ENCODE results near the gene PARG.
"Not testable (repeated sequence)": the region's sequence is repeated elsewhere in the genome, so short reads cannot be mapped to it uniquely, and the experiment has no call there.

PARG gene

GRCh38 chr10:49778197-49778596 is 163.6 kb downstream of the PARG start:
- ChIA-PET CTCF (no interaction called here), POLR2A (no interaction called here)
- TF ChIP-seq CTCF (IDR thresholded peaks at IDR 0.05; ENCODE audit: control extremely low read depth, extremely low read depth, low read depth, missing control alignments): no peak
- DNase-seq (ENCODE audit: extremely low spot score): no peak

GRCh38 chr10:49776851-49777250 is 165.0 kb downstream of the PARG start:
- TF ChIP-seq CTCF (IDR thresholded peaks at IDR 0.05; ENCODE audit: control extremely low read depth, extremely low read depth, low read depth, missing control alignments): no peak
- ChIA-PET CTCF (interaction anchor here (0.8 kb wide), 1 partner anchor 10 kb away, joined by 4 read pairs; no protein-coding TSS in a partner anchor), POLR2A (no interaction called here)
- DNase-seq (ENCODE audit: extremely low spot score): no peak

GRCh38 chr10:49775014-49775413 is 166.8 kb downstream of the PARG start:
- DNase-seq (ENCODE audit: extremely low spot score): no peak
- POLR2A ChIA-PET: no interaction called here
- CTCF ChIA-PET: interaction anchor here (1.0 kb wide), 1 partner anchor 12 kb away, joined by 3 read pairs; no protein-coding TSS in a partner anchor
- no peak for TF ChIP-seq CTCF (IDR thresholded peaks at IDR 0.05; ENCODE audit: control extremely low read depth, extremely low read depth, low read depth, missing control alignments)

GRCh38 chr10:49772944-49773343 is 168.9 kb downstream of the PARG start:
- POLR2A ChIA-PET; DNase-seq (ENCODE audit: extremely low spot score): not testable (repeated sequence)
- CTCF ChIA-PET: interaction anchor here (2.0 kb wide), 1 partner anchor 9 kb away, joined by 5 read pairs; no protein-coding TSS in a partner anchor

GRCh38 chr10:49771046-49771445 is 170.8 kb downstream of the PARG start:
- POLR2A ChIA-PET; DNase-seq (ENCODE audit: extremely low spot score): not testable (repeated sequence)
- CTCF ChIA-PET: interaction anchor here (2.0 kb wide), 1 partner anchor 11 kb away, joined by 5 read pairs; no protein-coding TSS in a partner anchor

GRCh38 chr10:49769692-49770091 is 172.1 kb downstream of the PARG start:
- no peak for TF ChIP-seq CTCF (IDR thresholded peaks at IDR 0.05; ENCODE audit: control extremely low read depth, extremely low read depth, low read depth, missing control alignments)
- ChIA-PET CTCF (no interaction called here), POLR2A (no interaction called here)
- no peak for DNase-seq (ENCODE audit: extremely low spot score)

GRCh38 chr10:49768731-49769130 is 173.1 kb downstream of the PARG start:
- POLR2A ChIA-PET: no interaction called here
- no peak for DNase-seq (ENCODE audit: extremely low spot score)
- TF ChIP-seq CTCF (IDR thresholded peaks at IDR 0.05; ENCODE audit: control extremely low read depth, extremely low read depth, low read depth, missing control alignments): no peak
- CTCF ChIA-PET: interaction anchor here (1.3 kb wide), 1 partner anchor 21 kb away, joined by 3 read pairs; no protein-coding TSS in a partner anchor

GRCh38 chr10:49768329-49768728 is 173.5 kb downstream of the PARG start:
- TF ChIP-seq CTCF (IDR thresholded peaks at IDR 0.05; ENCODE audit: control extremely low read depth, extremely low read depth, low read depth, missing control alignments): no peak
- CTCF ChIA-PET: interaction anchor here (1.3 kb wide), 1 partner anchor 22 kb away, joined by 3 read pairs; no protein-coding TSS in a partner anchor
- POLR2A ChIA-PET: no interaction called here
- peak; percentile 9 for DNase-seq (ENCODE audit: extremely low spot score)
